Epidermal melanocyte (primary cell): ENCODE measurements around the gene UBAP1L.
"Not testable (repeated sequence)": the region's sequence is repeated elsewhere in the genome, so short reads cannot be mapped to it uniquely, and the experiment has no call there.

Source experiments
- DNase-seq: peaks from one replicate; pipeline ENCODE4 v3.0.0; 2011; ENCODE audit warnings: low spot score; ENCODE audit not compliant: insufficient read length

Gene UBAP1L

GRCh38 chr15:65044724-65045481, 70.1 kb downstream of the UBAP1L start, which contains the start of gene SLC51B:
SLC51B (plus strand) TSS chr15:65045387; CDS start chr15:65050005, 4,618 bp downstream.
- no peak for DNase-seq

- not testable (repeated sequence) for DNase-seq
Observed at GRCh38 chr15:65044218-65044617, 70.8 kb downstream of the UBAP1L start.

GRCh38 chr15:65042776-65043327, 72.1 kb downstream of the UBAP1L start:
- DNase-seq: no peak
